Occipital lobe (tissue), 2 donors: ENCODE measurements around the gene MMEL1. TPM values are rescaled to one million over a fixed set of nuclear protein-coding genes. Genes with fewer than 3 reads are reported as not detected.
"Not testable (repeated sequence)": the region's sequence is repeated elsewhere in the genome, so short reads cannot be mapped to it uniquely, and the experiment has no call there.

ENCODE experiments used
- DNase-seq: peaks from one replicate; lab custom pipeline; 2025; lab: John Stamatoyannopoulos, UW
- total RNA-seq: library from RNA; depleted of rRNA; stranded (reverse); fragments of >200 nt; gene quantifications from one replicate; pipeline ENCODE4 v1.2.3, GENCODE V29; 2014

Gene MMEL1
- total RNA-seq, 1 donor from 2014 or later: 3.7 TPM

GRCh38 chr1:2628933-2629626 is 3.7 kb downstream of the MMEL1 start:
- DNase-seq: no peak

GRCh38 chr1:2628191-2628932 is 4.5 kb downstream of the MMEL1 start:
- no peak for DNase-seq

GRCh38 chr1:2627746-2628145 is 5.1 kb downstream of the MMEL1 start:
- no peak for DNase-seq

- not testable (repeated sequence) for DNase-seq
These were observed 7.1 kb downstream of the MMEL1 start for GRCh38 chr1:2625748-2626147.

- no peak for DNase-seq
These were observed 7.5 kb downstream of the MMEL1 start for GRCh38 chr1:2625311-2625710.

GRCh38 chr1:2624735-2625300 is 8.0 kb downstream of the MMEL1 start:
- no peak for DNase-seq

- no peak for DNase-seq
These were observed 9.1 kb downstream of the MMEL1 start for GRCh38 chr1:2623571-2624337.

- no peak for DNase-seq
These were observed 14.8 kb downstream of the MMEL1 start for GRCh38 chr1:2617971-2618470.

- no peak for DNase-seq
These were observed 18.7 kb downstream of the MMEL1 start for GRCh38 chr1:2614145-2614544.

GRCh38 chr1:2612591-2613365 is 20.0 kb downstream of the MMEL1 start:
- no peak for DNase-seq

- DNase-seq: no peak
These were observed 21.0 kb downstream of the MMEL1 start for GRCh38 chr1:2611621-2612437.

GRCh38 chr1:2611031-2611501 is 21.8 kb downstream of the MMEL1 start:
- no peak for DNase-seq

- DNase-seq: no peak
These were observed 22.5 kb downstream of the MMEL1 start for GRCh38 chr1:2610036-2610959.

GRCh38 chr1:2609319-2610035 is 23.3 kb downstream of the MMEL1 start:
- no peak for DNase-seq

- no peak for DNase-seq
These were observed 25.1 kb downstream of the MMEL1 start for GRCh38 chr1:2607641-2608091.

- DNase-seq: no peak
These were observed 25.8 kb downstream of the MMEL1 start for GRCh38 chr1:2606881-2607621.

GRCh38 chr1:2606396-2606880 is 26.4 kb downstream of the MMEL1 start:
- no peak for DNase-seq
